Omental fat pad (tissue), 4 donors: Measurements from ENCODE around the gene ABCC3. TPM values are rescaled to one million over a fixed set of nuclear protein-coding genes. Genes with fewer than 3 reads are reported as not detected.

ENCODE experiments used
- ATAC-seq: fragments of 150-250 bp; one replicate; pipeline ENCODE4 v1.9.1; 2016; ENCODE audit warnings: mild to moderate bottlenecking, moderate library complexity; ENCODE audit not compliant: low FRiP score
- DNase-seq: peaks from one replicate; pipeline ENCODE4 v3.0.0-alpha.2; 2019; ENCODE audit warnings: low spot score
- CTCF ChIP-seq, 3 donors: fragments of 450-650 bp; IDR thresholded peaks; one replicate each; pipeline ENCODE4 v1.5.1; 2016 to 2017; ENCODE audit warnings: antibody characterized with exemption in 3 of 3, mild to moderate bottlenecking in 3 of 3, moderate library complexity in 2 of 3
- total RNA-seq, 4 donors: library from RNA; depleted of rRNA; stranded (reverse); fragments of >200 nt; gene quantifications; one replicate each; pipeline ENCODE4 v1.1.0, GENCODE V29; 2016

The ABCC3 gene
- total RNA-seq, 4 donors from 2014 or later = 2.8 to 19.9 (median 11.1) TPM

- ATAC-seq (peak; percentile 27), DNase-seq (no peak)
- no peak for TF ChIP-seq CTCF (IDR thresholded peaks at IDR 0.05)
These were observed 33.5 kb downstream of the ABCC3 start for GRCh38 chr17:50668025-50668837.

GRCh38 chr17:50668838-50669581 is 34.3 kb downstream of the ABCC3 start:
- no peak for TF ChIP-seq CTCF (IDR thresholded peaks at IDR 0.05)
- ATAC-seq = no peak
- DNase-seq = no peak

- DNase-seq = no peak
- TF ChIP-seq CTCF (IDR thresholded peaks at IDR 0.05) = no peak
- no peak for ATAC-seq
These were observed 37.4 kb downstream of the ABCC3 start for GRCh38 chr17:50672071-50672470.

- DNase-seq (peak; percentile 17), ATAC-seq (no peak)
- TF ChIP-seq CTCF (IDR thresholded peaks at IDR 0.05) = no peak
These were observed 38.3 kb downstream of the ABCC3 start for GRCh38 chr17:50672831-50673551.

- ATAC-seq (no peak), DNase-seq (peak; percentile 11)
- no peak for TF ChIP-seq CTCF (IDR thresholded peaks at IDR 0.05)
These were observed 40.5 kb downstream of the ABCC3 start for GRCh38 chr17:50675190-50675589.

- no peak for TF ChIP-seq CTCF (IDR thresholded peaks at IDR 0.05)
- ATAC-seq = no peak
- DNase-seq = peak; percentile 16
These were observed 40.9 kb downstream of the ABCC3 start for GRCh38 chr17:50675627-50676026.
